ENCODE results near the gene NUDT4. TPM values are rescaled to one million over a fixed set of nuclear protein-coding genes. Genes with fewer than 3 reads are reported as not detected.

The NUDT4 gene
- total RNA-seq, 1 experiment from 2014 or later, result 21.0 TPM

DNA sequence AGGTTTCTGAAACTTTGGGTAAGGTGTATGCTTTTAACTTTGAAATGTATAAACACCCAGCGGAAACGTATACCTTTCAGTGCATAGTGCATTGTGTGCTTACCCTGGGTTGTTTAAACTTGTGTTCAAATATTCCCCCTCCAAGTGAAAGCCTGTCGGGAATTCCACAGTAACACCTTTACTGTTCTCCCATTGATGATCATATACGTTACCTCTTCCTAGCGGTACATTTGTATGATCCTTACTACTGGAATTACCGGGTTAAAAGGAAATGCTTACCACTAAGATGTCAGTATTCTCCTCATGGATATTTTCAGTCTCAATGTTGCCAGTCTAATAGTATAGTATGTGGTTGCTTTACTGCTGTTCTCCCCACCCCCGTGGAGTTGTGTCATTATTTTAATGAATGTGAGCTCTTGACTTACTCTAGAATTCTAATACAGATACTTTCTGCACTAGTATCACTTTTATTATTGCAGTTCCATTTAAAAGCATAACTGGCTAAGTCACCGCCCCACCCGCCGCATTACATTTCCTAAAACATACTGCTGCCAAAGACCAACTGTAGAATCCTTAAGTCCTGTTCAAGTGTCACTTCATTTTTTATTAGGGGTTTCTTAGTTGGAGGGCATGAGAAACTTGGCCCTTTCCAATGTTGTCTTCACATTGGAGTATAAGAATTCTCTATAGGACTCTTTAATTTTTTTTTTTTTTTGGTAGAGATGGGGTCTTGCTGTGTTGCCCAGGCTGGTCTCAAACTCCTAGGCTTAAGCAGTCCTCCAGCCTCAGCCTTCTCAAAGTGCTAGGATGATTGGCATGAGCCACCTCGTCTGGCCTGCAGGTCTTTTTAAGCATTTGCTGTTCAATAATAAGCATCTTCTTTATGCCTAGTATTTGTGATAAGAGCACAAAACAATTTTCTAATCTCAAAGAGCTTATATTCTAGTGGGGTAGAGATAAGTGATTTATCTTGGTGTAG, 24.9 kb downstream of the NUDT4 start:
- H3K4me3 ChIP-seq (ENCODE audit: low read length), result no peak overlapping the region
- H3K9me2 ChIP-seq (replicated peaks; ENCODE audit: insufficient read depth, low read length), result no peaks in the 10 kb centered on the region
- H3K79me2 ChIP-seq (ENCODE audit: low read length), result peaks cover 3% of the 10 kb centered on the region; the same call in 1 of the 2 replicates
- H3K27me3 ChIP-seq (ENCODE audit: low read length), result no peaks in the 10 kb centered on the region
- no peaks in the 10 kb centered on the region for H3K9me3 ChIP-seq (ENCODE audit: low read length)
- no peak overlapping the region for H3K9ac ChIP-seq (ENCODE audit: low read length)
- DNase-seq, result no peak
- H2AFZ ChIP-seq (ENCODE audit: low read length), result no peak overlapping the region
- no peaks in the 10 kb centered on the region; the same call in 1 of the 2 replicates for H3K36me3 ChIP-seq (ENCODE audit: insufficient read depth, low read length)
- no peak overlapping the region for H3K27ac ChIP-seq (ENCODE audit: low read length)
- H3K4me1 ChIP-seq (ENCODE audit: low read length), result peaks cover 6% of the 10 kb centered on the region
- no peak overlapping the region for H3K4me2 ChIP-seq (ENCODE audit: low read depth, low read length, poor library complexity, severe bottlenecking)
- H4K20me1 ChIP-seq (ENCODE audit: insufficient read depth, low read depth, low read length), result no peaks in the 10 kb centered on the region

DNA sequence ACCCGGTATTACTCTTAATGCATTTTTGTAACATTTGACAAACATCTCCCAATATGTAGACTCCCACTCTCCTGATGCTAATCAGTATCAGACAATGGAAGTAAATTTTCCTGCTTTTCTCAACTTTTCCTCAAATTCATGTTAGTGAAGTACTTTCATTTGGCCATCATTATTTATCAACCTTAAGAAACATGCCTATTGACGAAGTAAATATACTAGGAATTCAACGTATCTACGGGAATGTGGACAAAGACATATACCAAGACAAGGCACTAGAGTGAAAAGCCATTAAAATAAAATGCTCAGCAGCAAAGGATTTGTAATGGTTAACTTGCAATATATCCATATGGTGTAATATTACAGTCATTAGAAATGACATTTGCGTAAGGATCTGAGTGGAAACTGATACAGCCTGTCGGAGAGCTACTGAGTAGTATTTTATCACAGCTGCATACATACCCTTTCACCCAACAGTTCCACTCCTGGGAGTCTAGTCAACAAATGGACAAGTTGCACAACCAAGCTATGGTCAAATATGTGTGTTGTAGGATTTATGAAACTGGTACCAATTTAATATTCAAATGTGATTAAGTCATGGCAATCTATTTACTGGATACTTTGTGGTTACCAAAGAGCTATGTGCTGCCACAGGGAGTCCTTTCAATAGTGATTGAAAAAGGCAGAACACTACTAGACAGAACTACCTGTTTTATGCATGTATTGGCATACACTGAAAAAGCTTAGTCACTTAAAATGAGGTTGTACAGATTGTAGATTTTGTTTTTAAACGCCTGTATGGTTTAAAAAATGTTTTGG, 26.5 kb downstream of the NUDT4 start:
- Histone ChIP-seq H3K36me3 (ENCODE audit: insufficient read depth, low read length) (no peaks in the 10 kb centered on the region; the same call in 1 of the 2 replicates), H3K9me2 (replicated peaks; ENCODE audit: insufficient read depth, low read length) (no peaks in the 10 kb centered on the region), H3K4me2 (ENCODE audit: low read depth, low read length, poor library complexity, severe bottlenecking) (no peak overlapping the region), H3K4me1 (ENCODE audit: low read length) (no peaks in the 10 kb centered on the region), H3K9ac (ENCODE audit: low read length) (no peak overlapping the region), H4K20me1 (ENCODE audit: insufficient read depth, low read depth, low read length) (no peaks in the 10 kb centered on the region), H3K9me3 (ENCODE audit: low read length) (no peaks in the 10 kb centered on the region), H3K79me2 (ENCODE audit: low read length) (peaks cover 11% of the 10 kb centered on the region), H3K27ac (ENCODE audit: low read length) (no peak overlapping the region), H3K4me3 (ENCODE audit: low read length) (no peak overlapping the region), H3K27me3 (ENCODE audit: low read length) (no peaks in the 10 kb centered on the region), H2AFZ (ENCODE audit: low read length) (no peak overlapping the region)
- no peak for DNase-seq

DNA sequence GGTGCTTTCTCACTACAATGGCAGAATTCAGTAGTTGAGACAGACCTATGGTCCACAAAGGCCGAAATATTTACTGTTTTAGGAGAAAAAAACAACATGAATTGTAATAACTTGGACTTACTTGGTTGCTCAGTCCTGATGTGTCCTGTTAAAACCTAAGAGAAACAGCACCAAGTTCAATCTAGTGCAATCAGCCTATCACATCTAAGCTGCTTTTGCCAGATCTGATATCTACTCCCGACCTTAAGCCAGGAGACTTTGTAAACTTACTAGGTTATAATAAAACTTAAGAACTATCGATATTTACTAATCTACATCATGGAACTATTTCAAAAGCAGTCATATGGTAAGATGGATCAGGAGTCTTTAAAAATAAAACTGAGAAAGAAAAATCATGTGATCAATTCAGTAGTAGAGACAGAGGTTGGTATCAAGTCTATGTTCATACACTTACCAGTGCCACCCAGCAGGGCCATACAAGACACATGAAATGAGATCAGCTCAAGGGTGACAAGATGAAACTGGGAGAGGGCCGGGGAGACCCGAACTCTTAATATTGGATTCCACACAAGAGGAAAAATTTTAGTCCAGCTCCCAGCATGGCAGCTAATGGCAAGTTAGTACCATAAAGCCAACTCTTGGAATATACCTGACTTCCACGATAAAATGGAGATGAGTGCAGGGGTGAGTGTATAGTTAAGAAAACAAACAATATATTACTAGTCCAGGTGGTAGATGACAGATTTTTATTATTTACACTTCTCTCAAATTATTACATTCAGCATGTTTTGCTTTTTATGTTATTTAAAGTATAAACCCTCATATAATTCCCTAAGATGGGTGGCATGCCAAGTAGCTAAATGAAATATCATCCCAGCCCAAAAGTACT, 27.5 kb downstream of the NUDT4 start:
- Histone ChIP-seq H3K9ac (ENCODE audit: low read length) (no peak overlapping the region), H3K27ac (ENCODE audit: low read length) (no peak overlapping the region), H3K79me2 (ENCODE audit: low read length) (peaks cover 15% of the 10 kb centered on the region), H3K9me3 (ENCODE audit: low read length) (no peaks in the 10 kb centered on the region), H3K4me2 (ENCODE audit: low read depth, low read length, poor library complexity, severe bottlenecking) (no peak overlapping the region), H3K27me3 (ENCODE audit: low read length) (no peaks in the 10 kb centered on the region), H3K4me1 (ENCODE audit: low read length) (no peaks in the 10 kb centered on the region), H4K20me1 (ENCODE audit: insufficient read depth, low read depth, low read length) (no peaks in the 10 kb centered on the region), H3K36me3 (ENCODE audit: insufficient read depth, low read length) (no peaks in the 10 kb centered on the region; the same call in 1 of the 2 replicates), H3K9me2 (replicated peaks; ENCODE audit: insufficient read depth, low read length) (no peaks in the 10 kb centered on the region), H3K4me3 (ENCODE audit: low read length) (no peak overlapping the region), H2AFZ (ENCODE audit: low read length) (no peak overlapping the region)
- no peak for DNase-seq

- Histone ChIP-seq H3K9me3 (ENCODE audit: low read length) (no peaks in the 10 kb centered on the region), H3K27me3 (ENCODE audit: low read length) (no peaks in the 10 kb centered on the region), H3K36me3 (ENCODE audit: insufficient read depth, low read length) (no peaks in the 10 kb centered on the region; the same call in 1 of the 2 replicates), H3K79me2 (ENCODE audit: low read length) (peaks cover 35% of the 10 kb centered on the region), H3K4me3 (ENCODE audit: low read length) (no peak overlapping the region), H3K4me1 (ENCODE audit: low read length) (no peaks in the 10 kb centered on the region), H2AFZ (ENCODE audit: low read length) (no peak overlapping the region), H3K9me2 (replicated peaks; ENCODE audit: insufficient read depth, low read length) (no peaks in the 10 kb centered on the region), H3K27ac (ENCODE audit: low read length) (no peak overlapping the region), H4K20me1 (ENCODE audit: insufficient read depth, low read depth, low read length) (no peaks in the 10 kb centered on the region), H3K4me2 (ENCODE audit: low read depth, low read length, poor library complexity, severe bottlenecking) (no peak overlapping the region), H3K9ac (ENCODE audit: low read length) (no peak overlapping the region)
- no peak for DNase-seq
These were observed 29.6 kb downstream of the NUDT4 start for GRCh38 chr12:93407054-93407962.

DNA sequence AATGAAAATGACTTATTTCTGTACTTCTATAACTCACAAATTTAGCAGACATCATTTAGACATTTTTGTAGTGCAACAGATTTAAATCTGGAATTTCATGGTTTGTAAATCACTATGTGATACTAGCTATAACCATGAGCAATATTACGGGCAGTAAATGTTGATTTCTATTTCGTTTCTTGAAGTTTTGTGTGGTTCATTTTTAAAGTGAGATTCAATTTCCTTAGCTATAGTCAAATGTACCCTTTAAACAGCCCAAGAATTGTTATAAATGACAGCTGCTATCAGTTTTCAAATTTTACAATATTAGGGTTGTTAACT, 30.2 kb downstream of the NUDT4 start:
- no peaks in the 10 kb centered on the region for H3K9me3 ChIP-seq (ENCODE audit: low read length)
- H4K20me1 ChIP-seq (ENCODE audit: insufficient read depth, low read depth, low read length), result no peaks in the 10 kb centered on the region
- H3K9ac ChIP-seq (ENCODE audit: low read length), result no peak overlapping the region
- no peak overlapping the region for H3K4me2 ChIP-seq (ENCODE audit: low read depth, low read length, poor library complexity, severe bottlenecking)
- no peak overlapping the region for H2AFZ ChIP-seq (ENCODE audit: low read length)
- H3K4me1 ChIP-seq (ENCODE audit: low read length), result no peaks in the 10 kb centered on the region
- peaks cover 40% of the 10 kb centered on the region for H3K79me2 ChIP-seq (ENCODE audit: low read length)
- H3K27ac ChIP-seq (ENCODE audit: low read length), result no peak overlapping the region
- H3K4me3 ChIP-seq (ENCODE audit: low read length), result no peak overlapping the region
- H3K9me2 ChIP-seq (replicated peaks; ENCODE audit: insufficient read depth, low read length), result no peaks in the 10 kb centered on the region
- no peaks in the 10 kb centered on the region; the same call in 1 of the 2 replicates for H3K36me3 ChIP-seq (ENCODE audit: insufficient read depth, low read length)
- no peak for DNase-seq
- H3K27me3 ChIP-seq (ENCODE audit: low read length), result no peaks in the 10 kb centered on the region

GRCh38 chr12:93408813-93409212, 31.1 kb downstream of the NUDT4 start:
- Histone ChIP-seq H3K9me3 (ENCODE audit: low read length) (no peaks in the 10 kb centered on the region), H3K27ac (ENCODE audit: low read length) (no peak overlapping the region), H3K9me2 (replicated peaks; ENCODE audit: insufficient read depth, low read length) (no peaks in the 10 kb centered on the region), H3K9ac (ENCODE audit: low read length) (no peak overlapping the region), H3K79me2 (ENCODE audit: low read length) (peaks cover 49% of the 10 kb centered on the region), H3K4me3 (ENCODE audit: low read length) (no peak overlapping the region), H3K4me1 (ENCODE audit: low read length) (no peaks in the 10 kb centered on the region), H4K20me1 (ENCODE audit: insufficient read depth, low read depth, low read length) (no peaks in the 10 kb centered on the region), H3K4me2 (ENCODE audit: low read depth, low read length, poor library complexity, severe bottlenecking) (no peak overlapping the region), H3K27me3 (ENCODE audit: low read length) (no peaks in the 10 kb centered on the region), H2AFZ (ENCODE audit: low read length) (no peak overlapping the region), H3K36me3 (ENCODE audit: insufficient read depth, low read length) (no peaks in the 10 kb centered on the region; the same call in 1 of the 2 replicates)
- no peak for DNase-seq
